Ureter (tissue), 1 donor: Measurements from ENCODE around the gene DNAAF3. TPM values are rescaled to one million over a fixed set of nuclear protein-coding genes. Genes with fewer than 3 reads are reported as not detected.
"Not testable (repeated sequence)": the region's sequence is repeated elsewhere in the genome, so short reads cannot be mapped to it uniquely, and the experiment has no call there.

Source experiments
- DNase-seq: peaks from one replicate; pipeline ENCODE4 v3.0.0-alpha.2; 2020; ENCODE audit warnings: low spot score
- total RNA-seq: library from RNA; stranded (reverse); gene quantifications from one replicate; pipeline ENCODE4 v1.2.4, GENCODE V29; 2023
- donor health status: DM: yes; HTN: yes; CAD: no.

Gene DNAAF3
- 1.6 TPM for total RNA-seq

- peak; percentile 95 for DNase-seq
Observed at GRCh38 chr19:55166530-55167268, at the start of gene DNAAF3. DNAAF3 (minus strand) TSS chr19:55166613; CDS start chr19:55166413, 200 bp downstream.

DNA sequence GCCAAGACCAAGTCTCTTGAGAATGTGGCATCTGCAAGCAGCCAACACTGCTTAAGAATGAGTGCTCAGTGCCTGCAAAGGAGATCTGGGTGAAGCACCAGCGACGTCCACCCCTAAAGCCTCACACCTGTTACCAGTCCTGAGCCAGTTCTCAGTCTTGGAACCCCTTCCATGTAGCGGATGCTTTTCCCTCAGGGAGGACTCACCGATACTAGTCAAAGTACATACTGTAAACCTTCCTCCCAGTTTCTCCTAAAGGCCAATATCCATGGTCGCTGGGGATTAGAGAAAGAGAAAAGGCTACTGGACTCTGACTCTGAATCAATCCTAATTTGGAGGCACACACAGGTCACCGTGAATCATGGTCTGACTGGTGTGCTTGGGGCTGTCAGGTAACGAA lies 47.1 kb upstream of the DNAAF3 start:
- DNase-seq: no peak

DNA sequence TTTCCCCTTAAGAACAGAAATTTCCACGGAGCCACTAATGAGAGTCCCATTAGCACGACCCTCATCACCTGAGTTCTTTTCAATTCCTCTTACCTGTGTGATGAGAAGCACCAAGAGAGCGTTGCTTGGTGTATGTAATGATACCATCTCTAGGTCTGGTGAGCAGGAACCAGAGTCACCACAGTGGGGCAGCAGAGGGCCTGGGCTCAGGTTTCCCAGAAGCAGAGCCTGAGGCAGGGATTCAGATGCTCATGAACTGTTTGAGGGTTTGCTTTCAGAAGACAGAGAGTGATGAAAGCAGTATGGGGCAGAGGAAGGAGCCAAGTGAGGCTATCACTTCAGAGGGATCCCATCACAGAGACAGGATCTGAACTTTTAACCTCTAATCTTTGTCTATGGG lies 46.0 kb upstream of the DNAAF3 start:
- DNase-seq: no peak

DNA sequence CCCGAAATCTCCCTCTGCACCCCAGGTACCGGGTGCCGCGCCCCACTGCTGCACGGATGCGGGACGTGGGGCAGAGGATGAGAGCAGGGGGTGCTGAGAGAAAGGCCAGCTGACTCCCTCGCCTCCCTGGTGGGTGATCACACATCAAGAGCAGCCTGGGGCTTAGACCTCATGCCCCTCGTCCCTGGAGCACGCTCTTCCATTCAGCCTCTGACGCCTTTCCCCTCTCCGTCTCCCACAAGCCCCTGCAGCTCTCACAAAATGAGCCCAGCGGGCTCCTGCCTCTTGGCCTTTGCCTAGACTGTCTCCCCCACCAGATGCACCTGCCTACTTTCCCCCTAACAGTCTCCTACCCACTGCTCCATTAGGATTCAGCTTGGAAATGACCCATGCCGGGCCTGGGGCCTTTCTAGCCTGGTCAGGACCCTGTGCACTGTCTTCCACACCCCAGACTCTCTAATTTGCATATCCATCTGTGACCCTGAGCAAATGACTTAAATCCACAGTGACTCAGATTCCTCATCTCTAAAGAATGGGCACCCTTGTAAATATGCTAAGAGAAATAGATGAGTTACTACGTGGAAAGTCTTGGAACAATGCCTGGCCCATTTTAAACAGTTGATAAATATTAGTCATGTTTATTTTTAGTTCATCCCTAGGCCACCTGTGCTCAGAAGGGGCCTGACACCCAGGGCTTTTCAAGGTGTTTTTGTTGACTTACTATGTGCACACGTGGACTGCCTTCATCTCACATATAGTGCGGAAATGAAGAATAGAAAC lies 43.5 kb upstream of the DNAAF3 start:
- no peak for DNase-seq

DNA sequence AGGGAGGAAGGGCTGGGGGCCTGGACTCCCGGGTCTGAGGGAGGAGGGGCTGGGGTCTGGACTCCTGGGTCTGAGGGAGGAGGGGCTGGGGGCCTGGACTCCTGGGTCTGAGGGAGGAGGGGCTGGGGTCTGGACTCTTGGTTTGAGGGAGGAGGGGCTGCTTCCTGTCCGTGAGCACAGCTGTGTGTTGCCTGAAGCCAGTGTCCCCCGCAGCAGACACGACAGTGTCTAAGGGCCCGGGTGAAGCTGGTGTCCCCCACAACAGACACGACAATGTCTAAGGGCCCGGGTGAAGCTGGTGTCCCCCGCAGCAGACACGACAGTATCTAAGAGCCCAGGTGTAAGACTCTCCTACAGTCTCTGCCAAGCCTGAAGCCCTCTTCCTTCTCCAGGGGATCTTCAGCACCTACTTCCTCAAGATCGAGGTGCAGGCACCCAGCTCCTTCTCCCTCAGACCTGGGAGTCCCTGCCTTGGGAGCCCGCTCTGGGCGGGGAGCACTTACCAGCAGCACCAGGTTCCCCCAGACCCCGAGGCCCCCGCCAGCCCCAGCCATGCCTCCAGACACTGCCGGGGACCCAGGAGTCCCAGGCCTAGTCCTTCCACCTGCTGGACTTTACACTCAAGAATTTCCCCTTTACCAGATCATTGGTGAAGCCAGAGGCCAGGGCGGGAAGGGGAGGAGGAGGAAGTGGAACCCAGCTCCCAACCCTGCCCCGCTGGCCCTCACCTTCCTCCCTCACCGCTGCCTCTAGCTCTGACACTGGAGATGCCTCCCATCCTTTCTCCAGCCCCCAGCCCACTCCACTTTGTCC lies 42.7 kb upstream of the DNAAF3 start, which contains the start of gene PTPRH:
Gene PTPRH (minus strand): TSS at position 622 of the 813 bp plus-strand sequence. CDS start 68 bp downstream, at position 554.
- no peak for DNase-seq

DNA sequence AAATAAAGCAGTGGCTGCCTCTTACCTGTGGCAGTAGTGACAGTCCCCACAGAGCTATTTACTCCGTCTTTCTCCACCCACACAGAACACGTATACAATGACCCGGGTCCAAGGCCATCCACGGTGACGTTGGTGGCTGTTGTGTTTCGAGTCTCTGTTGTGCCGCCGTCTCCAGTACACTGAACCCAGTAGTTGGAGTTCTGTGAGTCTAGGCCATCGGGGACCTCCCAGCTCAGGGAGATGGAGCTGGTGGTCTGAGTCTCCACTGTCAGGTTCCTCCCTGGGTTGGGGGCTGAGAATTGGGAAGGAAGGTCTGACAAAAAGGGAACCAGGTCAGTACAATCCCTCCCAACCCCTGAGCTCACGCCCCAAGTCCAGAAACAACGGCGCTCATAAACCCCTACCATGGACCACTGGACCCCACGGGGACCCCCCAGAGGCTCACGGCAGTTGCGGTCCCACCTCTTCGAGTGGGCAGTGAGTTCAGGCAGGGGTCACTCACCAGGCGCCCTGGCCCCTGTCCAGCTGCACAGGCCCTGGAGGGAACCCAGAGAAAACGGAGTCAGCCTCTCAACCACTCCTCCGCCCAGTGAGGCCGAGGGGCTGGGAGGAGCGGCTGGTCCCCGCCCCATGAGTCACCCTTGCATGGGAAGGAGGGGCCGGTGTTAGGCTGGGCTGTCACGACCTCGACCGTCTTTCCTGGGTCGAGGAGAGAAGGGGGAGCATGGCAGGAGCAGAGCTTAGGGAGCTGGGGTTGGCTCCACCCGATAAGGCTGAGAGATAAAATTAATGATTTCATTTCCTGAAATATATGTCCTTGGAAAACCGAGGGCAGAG lies 40.5 kb upstream of the DNAAF3 start:
- peak; percentile 77 for DNase-seq

- not testable (repeated sequence) for DNase-seq
Observed at GRCh38 chr19:55202199-55202598, 35.8 kb upstream of the DNAAF3 start.

DNA sequence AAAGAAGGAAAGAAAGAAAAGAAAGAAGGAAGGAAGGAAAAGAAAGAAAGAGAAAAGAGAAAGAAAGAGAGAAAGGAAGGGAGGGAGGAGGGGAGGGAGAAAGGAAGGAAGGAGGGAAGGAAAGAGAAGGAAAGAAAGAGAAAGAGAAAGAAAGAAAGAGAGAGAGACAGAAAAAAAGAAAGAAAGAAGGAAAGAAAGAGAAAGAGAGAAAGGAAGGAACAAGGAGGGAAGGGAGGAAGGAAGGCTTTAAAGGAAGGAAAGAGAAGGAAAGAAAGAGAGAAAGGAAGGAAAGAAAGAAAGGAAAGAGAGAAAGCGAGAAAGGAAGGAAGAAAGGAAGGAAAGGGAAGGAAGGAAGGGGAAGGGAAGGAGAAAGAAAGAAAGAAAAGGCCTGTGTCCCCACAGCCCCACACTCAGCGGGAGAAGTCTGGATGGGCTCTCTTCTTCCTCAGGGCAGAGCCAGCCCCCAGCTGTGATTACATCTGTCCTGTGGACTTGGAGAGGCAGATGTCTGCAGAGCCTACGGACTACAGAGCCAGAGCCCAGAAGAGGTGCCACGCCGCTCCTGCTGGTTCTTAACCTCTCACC lies 33.3 kb upstream of the DNAAF3 start:
- no peak for DNase-seq

- DNase-seq: no peak
Observed at GRCh38 chr19:55198651-55199050, 32.2 kb upstream of the DNAAF3 start.

DNA sequence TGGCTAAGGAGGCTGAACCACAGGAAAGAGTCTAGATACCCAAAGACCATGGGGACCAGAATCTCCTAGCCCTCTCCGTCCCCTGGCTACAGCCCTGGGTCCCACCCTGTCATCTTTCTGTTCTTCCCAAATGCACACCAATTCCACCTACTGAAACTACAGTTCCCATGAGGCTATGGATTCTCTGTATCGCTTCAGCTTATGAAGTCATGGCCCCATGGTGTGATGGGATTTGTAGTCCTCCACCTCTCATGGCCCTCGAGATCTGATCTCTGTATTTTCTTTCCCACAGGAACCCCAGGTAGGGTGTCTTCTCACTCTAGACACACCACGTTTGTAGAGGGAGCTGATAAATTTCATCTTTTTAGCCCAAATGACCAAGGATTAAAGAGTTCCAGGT lies 31.1 kb upstream of the DNAAF3 start:
- no peak for DNase-seq

DNA sequence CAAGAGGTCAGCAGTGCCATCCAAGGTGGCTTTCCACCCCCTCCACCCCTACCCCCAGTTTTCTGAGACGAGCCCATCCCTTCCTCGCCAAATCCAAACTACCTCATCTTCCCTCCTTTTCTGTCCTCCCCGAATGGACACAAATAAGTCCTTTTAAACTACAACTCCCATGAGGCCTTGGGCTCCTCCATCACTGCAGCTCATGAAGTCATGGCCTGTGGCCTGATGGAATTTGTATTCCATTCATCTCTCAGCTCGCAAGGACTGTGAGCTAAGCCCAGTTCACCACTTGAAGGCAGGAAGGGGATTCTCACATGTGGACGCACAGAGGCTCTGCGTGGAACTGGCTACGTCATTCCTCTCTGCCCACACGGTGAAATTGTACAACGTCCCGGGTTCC lies 30.4 kb upstream of the DNAAF3 start:
- no peak for DNase-seq

GRCh38 chr19:55193481-55193880 lies 27.1 kb upstream of the DNAAF3 start:
- DNase-seq: no peak

DNA sequence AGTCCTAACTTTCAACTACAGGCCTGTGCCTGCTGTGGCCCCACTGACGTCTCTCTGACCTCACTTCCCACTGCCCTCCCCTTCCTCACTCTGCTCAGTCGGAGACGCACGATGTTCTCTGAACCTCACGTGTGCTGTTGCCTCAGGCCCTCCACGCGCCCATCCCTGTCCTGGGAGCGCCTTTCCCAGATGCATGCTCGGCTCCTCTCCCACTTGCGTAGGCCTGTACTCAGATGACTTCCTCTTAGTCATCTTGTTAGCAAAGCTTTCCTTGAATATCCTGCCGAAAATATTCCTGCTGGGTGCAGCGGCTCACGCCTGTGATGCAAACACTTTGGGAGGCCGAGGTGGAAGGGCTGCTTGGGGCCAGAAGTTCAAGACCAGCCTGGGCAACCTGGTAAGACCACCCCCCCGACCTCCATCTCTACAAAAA lies 23.0 kb upstream of the DNAAF3 start:
- peak; percentile 79 for DNase-seq

- DNase-seq: no peak
Observed at GRCh38 chr19:55188625-55189024, 22.2 kb upstream of the DNAAF3 start.

- DNase-seq: no peak
Observed at GRCh38 chr19:55186080-55186479, 19.7 kb upstream of the DNAAF3 start.

DNA sequence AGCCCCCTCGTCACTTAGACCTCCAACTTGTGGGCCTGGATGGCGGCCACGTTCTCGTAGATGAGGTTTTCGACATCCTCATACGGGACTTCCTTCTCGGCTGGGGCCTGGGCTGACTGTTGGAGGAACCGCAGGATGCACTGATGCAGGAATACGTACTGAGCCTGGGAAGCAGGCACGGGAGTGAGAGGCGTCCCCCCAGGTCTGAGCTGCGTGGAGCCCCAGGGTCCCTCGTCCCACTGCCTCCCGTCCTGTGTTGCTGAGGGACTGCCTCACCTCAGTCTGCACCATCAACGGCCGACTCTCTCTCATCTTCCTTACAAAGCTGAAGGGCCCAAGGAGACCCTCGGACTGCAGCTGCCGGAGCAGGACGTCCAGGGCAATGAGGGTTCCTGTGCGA lies 15.3 kb upstream of the DNAAF3 start:
- DNase-seq: no peak

DNA sequence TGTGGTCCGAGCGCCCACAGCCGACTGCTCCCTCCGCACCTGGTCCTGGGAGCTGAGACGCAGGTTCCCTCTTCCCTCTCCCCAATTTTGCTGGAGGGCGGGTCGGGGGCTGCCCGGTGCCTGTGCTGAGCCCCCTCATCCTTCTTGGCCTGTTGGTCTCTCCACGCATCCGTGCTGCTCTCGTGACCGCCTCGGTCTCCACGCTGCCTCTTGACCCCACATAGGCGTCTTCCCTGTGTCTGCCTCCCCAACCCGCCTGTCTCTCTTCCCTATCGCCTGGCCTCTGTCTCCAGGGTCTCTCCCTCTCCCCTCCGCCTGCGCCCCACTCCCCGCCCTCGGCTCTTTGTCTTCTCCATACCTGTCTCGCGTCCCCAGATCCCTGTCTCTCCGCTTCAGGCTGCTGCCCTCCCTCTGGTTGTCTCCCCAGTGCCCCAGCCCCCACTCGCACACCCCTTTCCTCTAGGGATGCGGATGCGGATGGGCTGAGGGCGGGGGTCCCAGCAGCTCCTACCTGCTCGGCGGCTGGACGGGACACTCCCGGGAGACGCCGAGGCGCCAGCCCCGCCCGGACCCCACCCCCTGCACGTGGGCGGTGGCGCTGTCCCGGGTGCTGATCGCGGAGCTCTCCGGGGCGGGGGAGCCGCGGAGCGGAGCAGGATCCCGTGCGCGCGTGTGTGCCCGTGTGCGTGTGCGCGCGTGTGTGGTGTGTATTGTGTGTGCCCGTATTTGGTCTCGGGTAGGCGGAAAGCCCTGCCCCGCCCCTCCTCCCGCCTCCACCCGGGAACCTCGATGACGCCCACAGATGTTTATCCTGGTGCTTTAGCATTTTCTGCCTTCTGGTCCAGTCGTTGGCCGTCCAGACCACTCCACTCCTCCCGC lies 13.4 kb upstream of the DNAAF3 start, which contains the start of gene SYT5:
Gene SYT5 (minus strand): TSS at position 684 of the 879 bp plus-strand sequence. CDS start 1,248 bp downstream, outside the sequence.
- DNase-seq: no peak

GRCh38 chr19:55178781-55179599 lies 12.6 kb upstream of the DNAAF3 start:
- no peak for DNase-seq

- no peak for DNase-seq
Observed at GRCh38 chr19:55176076-55176475, 9.7 kb upstream of the DNAAF3 start.
